Measurements from ENCODE around the gene PIP4K2B. TPM values are rescaled to one million over a fixed set of nuclear protein-coding genes. Genes with fewer than 3 reads are reported as not detected.

The PIP4K2B gene
- total and polyA plus RNA-seq, 9 of the 15 experiments (the other 6 are each of a cell fraction or from before 2014, with no cell fraction given) = 3.7 to 29.9 (median 23.0) TPM

DNA sequence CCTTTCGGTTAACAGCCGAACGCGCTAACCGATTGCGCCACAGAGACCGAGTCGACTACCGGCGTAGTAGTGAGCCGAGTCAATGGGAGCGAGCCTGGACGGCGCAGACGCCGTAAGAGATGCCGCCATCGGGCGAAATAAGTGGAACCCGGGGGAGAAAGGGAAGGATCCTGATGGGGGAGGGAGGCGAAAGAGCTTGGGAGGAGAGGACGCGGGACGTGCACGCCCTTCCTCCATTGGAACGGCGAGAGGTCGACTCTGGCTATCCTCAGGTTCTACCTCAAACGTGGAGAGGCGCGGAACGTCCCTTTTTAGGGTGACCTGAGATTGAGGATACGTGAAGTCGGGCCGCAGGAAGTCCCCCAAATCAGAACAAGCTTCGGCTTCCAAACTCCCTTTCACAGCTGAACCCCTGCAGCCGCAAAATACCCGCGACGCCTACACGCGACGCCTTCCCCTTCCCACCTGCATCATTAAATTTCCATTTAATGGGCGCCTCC lies 47.5 kb downstream of the PIP4K2B start (continued):
- TF ChIP-seq POLR2H (tag; IDR thresholded peaks at IDR 0.05; ENCODE audit: low read depth) = peak; percentile 99
- TF ChIP-seq ZKSCAN8 (CRISPR knock-in tag; IDR thresholded peaks at IDR 0.05) = peak; percentile 41; the same call in 1 of the 2 replicates
- 0 out of 2 replicates have a peak, but pooled peaks have one; percentile 28 for TF ChIP-seq ZKSCAN1 (IDR thresholded peaks at IDR 0.05; ENCODE audit: low read depth, low read length)
- no peak for TF ChIP-seq NCOA4 (IDR thresholded peaks at IDR 0.05; ENCODE audit: partially characterized antibody)
- TF ChIP-seq NFRKB (IDR thresholded peaks at IDR 0.05; ENCODE audit: low read depth) = peak; percentile 74
- peak; percentile 55; the same call in 1 of the 2 replicates for TF ChIP-seq ZBTB7A (IDR thresholded peaks at IDR 0.05; ENCODE audit: borderline replicate concordance, control insufficient read depth, low read depth, low read length)
- peak; percentile 25; the same call in 1 of the 2 replicates for TF ChIP-seq OTX1 (CRISPR knock-in tag; IDR thresholded peaks at IDR 0.05)
- TF ChIP-seq, protein P1, sequence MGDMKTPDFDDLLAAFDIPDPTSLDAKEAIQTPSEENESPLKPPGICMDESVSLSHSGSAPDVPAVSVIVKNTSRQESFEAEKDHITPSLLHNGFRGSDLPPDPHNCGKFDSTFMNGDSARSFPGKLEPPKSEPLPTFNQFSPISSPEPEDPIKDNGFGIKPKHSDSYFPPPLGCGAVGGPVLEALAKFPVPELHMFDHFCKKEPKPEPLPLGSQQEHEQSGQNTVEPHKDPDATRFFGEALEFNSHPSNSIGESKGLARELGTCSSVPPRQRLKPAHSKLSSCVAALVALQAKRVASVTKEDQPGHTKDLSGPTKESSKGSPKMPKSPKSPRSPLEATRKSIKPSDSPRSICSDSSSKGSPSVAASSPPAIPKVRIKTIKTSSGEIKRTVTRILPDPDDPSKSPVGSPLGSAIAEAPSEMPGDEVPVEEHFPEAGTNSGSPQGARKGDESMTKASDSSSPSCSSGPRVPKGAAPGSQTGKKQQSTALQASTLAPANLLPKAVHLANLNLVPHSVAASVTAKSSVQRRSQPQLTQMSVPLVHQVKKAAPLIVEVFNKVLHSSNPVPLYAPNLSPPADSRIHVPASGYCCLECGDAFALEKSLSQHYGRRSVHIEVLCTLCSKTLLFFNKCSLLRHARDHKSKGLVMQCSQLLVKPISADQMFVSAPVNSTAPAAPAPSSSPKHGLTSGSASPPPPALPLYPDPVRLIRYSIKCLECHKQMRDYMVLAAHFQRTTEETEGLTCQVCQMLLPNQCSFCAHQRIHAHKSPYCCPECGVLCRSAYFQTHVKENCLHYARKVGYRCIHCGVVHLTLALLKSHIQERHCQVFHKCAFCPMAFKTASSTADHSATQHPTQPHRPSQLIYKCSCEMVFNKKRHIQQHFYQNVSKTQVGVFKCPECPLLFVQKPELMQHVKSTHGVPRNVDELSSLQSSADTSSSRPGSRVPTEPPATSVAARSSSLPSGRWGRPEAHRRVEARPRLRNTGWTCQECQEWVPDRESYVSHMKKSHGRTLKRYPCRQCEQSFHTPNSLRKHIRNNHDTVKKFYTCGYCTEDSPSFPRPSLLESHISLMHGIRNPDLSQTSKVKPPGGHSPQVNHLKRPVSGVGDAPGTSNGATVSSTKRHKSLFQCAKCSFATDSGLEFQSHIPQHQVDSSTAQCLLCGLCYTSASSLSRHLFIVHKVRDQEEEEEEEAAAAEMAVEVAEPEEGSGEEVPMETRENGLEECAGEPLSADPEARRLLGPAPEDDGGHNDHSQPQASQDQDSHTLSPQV (IDR thresholded peaks at IDR 0.05) = peak; percentile 76; the same call in 1 of the 2 replicates
- TF ChIP-seq, protein P2, sequence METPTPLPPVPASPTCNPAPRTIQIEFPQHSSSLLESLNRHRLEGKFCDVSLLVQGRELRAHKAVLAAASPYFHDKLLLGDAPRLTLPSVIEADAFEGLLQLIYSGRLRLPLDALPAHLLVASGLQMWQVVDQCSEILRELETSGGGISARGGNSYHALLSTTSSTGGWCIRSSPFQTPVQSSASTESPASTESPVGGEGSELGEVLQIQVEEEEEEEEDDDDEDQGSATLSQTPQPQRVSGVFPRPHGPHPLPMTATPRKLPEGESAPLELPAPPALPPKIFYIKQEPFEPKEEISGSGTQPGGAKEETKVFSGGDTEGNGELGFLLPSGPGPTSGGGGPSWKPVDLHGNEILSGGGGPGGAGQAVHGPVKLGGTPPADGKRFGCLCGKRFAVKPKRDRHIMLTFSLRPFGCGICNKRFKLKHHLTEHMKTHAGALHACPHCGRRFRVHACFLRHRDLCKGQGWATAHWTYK (CRISPR knock-in tag; IDR thresholded peaks at IDR 0.05) = no peak
- TF ChIP-seq XRCC3 (IDR thresholded peaks at IDR 0.05) = no peak
- TF ChIP-seq GATAD2A (IDR thresholded peaks at IDR 0.05) = 0 out of 2 replicates have a peak, but pooled peaks have one; percentile 76
- TF ChIP-seq ARID3A (IDR thresholded peaks at IDR 0.05; ENCODE audit: borderline replicate concordance, low read depth, low read length) = 0 out of 2 replicates have a peak, but pooled peaks have one; percentile 12
- TF ChIP-seq ADNP (tag; IDR thresholded peaks at IDR 0.05) = peak; percentile 84
- TF ChIP-seq ZNF121 (CRISPR knock-in tag; conservative IDR thresholded peaks at IDR 0.05) = no peak
- TF ChIP-seq TAL1 (IDR thresholded peaks at IDR 0.05) = no peak
- TF ChIP-seq ZNF395 (CRISPR knock-in tag; IDR thresholded peaks at IDR 0.05) = no peak
- peak; percentile 56 for TF ChIP-seq CHD4 (IDR thresholded peaks at IDR 0.05; ENCODE audit: insufficient read depth, insufficient replicate concordance, low read depth, low read length, poor library complexity, severe bottlenecking)
- 0 out of 2 replicates have a peak, but pooled peaks have one; percentile 14 for TF ChIP-seq TAF7 (tag; IDR thresholded peaks at IDR 0.05)
